Glutamatergic neuron (in vitro differentiated cells): ENCODE data around the gene FAAP24. TPM values are rescaled to one million over a fixed set of nuclear protein-coding genes. Genes with fewer than 3 reads are reported as not detected.
"Not testable (repeated sequence)": the region's sequence is repeated elsewhere in the genome, so short reads cannot be mapped to it uniquely, and the experiment has no call there.

ENCODE experiments used
- DNase-seq: peaks from one replicate; pipeline ENCODE4 v3.0.0; 2022
- H3K27ac Mint-ChIP-seq: one replicate; pipeline ENCODE4 v1.8.0; 2020; ENCODE audit warnings: mild to moderate bottlenecking, mixed read lengths, inconsistent platforms; ENCODE audit not compliant: unreplicated experiment
- H3K27me3 Mint-ChIP-seq: one replicate; pipeline ENCODE4 v1.8.0; 2020; ENCODE audit warnings: mild to moderate bottlenecking, moderate library complexity, mixed read lengths, inconsistent platforms; ENCODE audit not compliant: unreplicated experiment
- H3K36me3 Mint-ChIP-seq: one replicate; pipeline ENCODE4 v1.8.0; 2020; ENCODE audit warnings: mild to moderate bottlenecking, mixed read lengths, inconsistent platforms; ENCODE audit not compliant: unreplicated experiment
- H3K4me1 Mint-ChIP-seq: one replicate; pipeline ENCODE4 v1.8.0; 2020; ENCODE audit warnings: mild to moderate bottlenecking, low read depth, mixed read lengths, inconsistent platforms; ENCODE audit not compliant: unreplicated experiment
- H3K4me3 Mint-ChIP-seq: one replicate; pipeline ENCODE4 v1.8.0; 2020; ENCODE audit warnings: mild to moderate bottlenecking, mixed read lengths, inconsistent platforms; ENCODE audit not compliant: unreplicated experiment
- H3K9me3 Mint-ChIP-seq: one replicate; pipeline ENCODE4 v1.8.0; 2020; ENCODE audit warnings: mild to moderate bottlenecking, moderate library complexity, mixed read lengths, inconsistent platforms; ENCODE audit not compliant: unreplicated experiment
- CTCF ChIP-seq: fragments of 200-600 bp; sonication (generic); IDR thresholded peaks from one replicate; pipeline ENCODE4 v1.5.0; 2021; ENCODE audit not compliant: partially characterized antibody, unreplicated experiment
- total RNA-seq: library from RNA; stranded (reverse); fragmentation: NEBNext Ultra II Directional; extraction: Animal tissue kit (Norgen Biotek cat#: 25700); gene quantifications from one replicate; pipeline ENCODE4 v1.2.1, GENCODE V29; 2021; ENCODE audit not compliant: unreplicated experiment

FAAP24 gene
- total RNA-seq, 1 donor from 2014 or later: 1.4 TPM

GRCh38 chr19:32971012-32971595, 938 bp upstream of the FAAP24 start:
- Mint-ChIP-seq H3K36me3 (no peaks in the 10 kb centered on the region), H3K9me3 (peaks cover 10% of the 10 kb centered on the region), H3K4me1 (peaks cover 5% of the 10 kb centered on the region), H3K4me3 (peak overlapping the region; percentile 99), H3K27me3 (peaks cover 12% of the 10 kb centered on the region), H3K27ac (peak overlapping the region; percentile 84)
- no peak for DNase-seq
- TF ChIP-seq CTCF: no peak

- H3K36me3 Mint-ChIP-seq: no peaks in the 10 kb centered on the region
- peaks cover 3% of the 10 kb centered on the region for H3K27me3 Mint-ChIP-seq
- no peak overlapping the region for H3K4me3 Mint-ChIP-seq
- H3K27ac Mint-ChIP-seq: no peak overlapping the region
- no peaks in the 10 kb centered on the region for H3K4me1 Mint-ChIP-seq
- peaks cover 6% of the 10 kb centered on the region for H3K9me3 Mint-ChIP-seq
- peak; percentile 77 for TF ChIP-seq CTCF
- peak; percentile 78 for DNase-seq
Observed at GRCh38 chr19:32976223-32976805, 4.3 kb downstream of the FAAP24 start.

GRCh38 chr19:32977280-32977679, 5.2 kb downstream of the FAAP24 start:
- no peak for DNase-seq
- Mint-ChIP-seq H3K4me3 (no peak overlapping the region), H3K4me1 (no peaks in the 10 kb centered on the region), H3K9me3 (no peaks in the 10 kb centered on the region), H3K27me3 (no peaks in the 10 kb centered on the region), H3K27ac (no peak overlapping the region), H3K36me3 (no peaks in the 10 kb centered on the region)
- TF ChIP-seq CTCF: no peak

- not testable (repeated sequence) for H3K27me3 Mint-ChIP-seq, H3K4me3 Mint-ChIP-seq, H3K4me1 Mint-ChIP-seq, H3K9me3 Mint-ChIP-seq, H3K27ac Mint-ChIP-seq, DNase-seq, H3K36me3 Mint-ChIP-seq
Observed at GRCh38 chr19:32977813-32978212, 5.8 kb downstream of the FAAP24 start.

- not testable (repeated sequence) for H3K27me3 Mint-ChIP-seq, H3K27ac Mint-ChIP-seq, H3K4me3 Mint-ChIP-seq, H3K36me3 Mint-ChIP-seq, H3K4me1 Mint-ChIP-seq, DNase-seq, H3K9me3 Mint-ChIP-seq
Observed at GRCh38 chr19:32979807-32980206, 7.8 kb downstream of the FAAP24 start.

- H3K9me3 Mint-ChIP-seq, H3K27ac Mint-ChIP-seq, H3K36me3 Mint-ChIP-seq, H3K27me3 Mint-ChIP-seq, H3K4me1 Mint-ChIP-seq, H3K4me3 Mint-ChIP-seq, DNase-seq: not testable (repeated sequence)
Observed at GRCh38 chr19:32982488-32982887, 10.4 kb downstream of the FAAP24 start.

- H3K27ac Mint-ChIP-seq, H3K36me3 Mint-ChIP-seq, H3K4me1 Mint-ChIP-seq: not testable (repeated sequence)
Observed at GRCh38 chr19:32988254-32988653, 16.2 kb downstream of the FAAP24 start.

More at GRCh38 chr19:32988254-32988653, 16.2 kb downstream of the FAAP24 start:
- DNase-seq, H3K27me3 Mint-ChIP-seq, H3K4me3 Mint-ChIP-seq, H3K9me3 Mint-ChIP-seq: not testable (repeated sequence)
